DOHH2 (cell line): Measurements from ENCODE around the gene GPC6.

Source experiments
- EZH2phosphoT487 ChIP-seq: fragments of 200-600 bp; sonication (generic); IDR thresholded peaks from 2 replicates; pipeline ENCODE4 v1.6.1; 2017; ENCODE audit warnings: borderline replicate concordance, mild to moderate bottlenecking, antibody characterized with exemption, low read length, moderate library complexity, mixed read lengths
- TF ChIP-seq, protein P1 (sequence below): fragments of 200-600 bp; sonication (generic); IDR thresholded peaks from one replicate; pipeline ENCODE4 v1.5.1; 2014; ENCODE audit warnings: antibody characterized with exemption, mild to moderate bottlenecking, low read depth, low read length; ENCODE audit not compliant: poor library complexity, severe bottlenecking

DNA sequence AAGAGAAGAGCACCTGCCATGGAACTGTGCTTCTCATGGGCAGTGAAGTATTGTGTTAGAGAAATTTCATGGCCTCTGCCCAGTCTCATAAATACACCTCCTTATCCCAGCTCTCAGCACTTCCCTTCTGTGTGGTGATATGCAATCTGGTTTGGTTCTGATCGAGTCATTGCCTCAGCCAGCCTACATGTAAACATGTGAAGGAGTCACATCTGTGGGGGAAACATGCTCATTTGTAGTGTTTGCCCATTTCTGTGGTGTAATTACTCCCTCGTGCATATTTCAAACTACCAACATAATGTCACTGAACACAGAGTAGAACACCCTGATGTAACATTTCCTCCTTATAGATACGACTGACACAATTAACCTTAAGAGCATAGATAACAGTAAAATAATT, 1069.9 kb downstream of the GPC6 start:
- TF ChIP-seq, protein P1, sequence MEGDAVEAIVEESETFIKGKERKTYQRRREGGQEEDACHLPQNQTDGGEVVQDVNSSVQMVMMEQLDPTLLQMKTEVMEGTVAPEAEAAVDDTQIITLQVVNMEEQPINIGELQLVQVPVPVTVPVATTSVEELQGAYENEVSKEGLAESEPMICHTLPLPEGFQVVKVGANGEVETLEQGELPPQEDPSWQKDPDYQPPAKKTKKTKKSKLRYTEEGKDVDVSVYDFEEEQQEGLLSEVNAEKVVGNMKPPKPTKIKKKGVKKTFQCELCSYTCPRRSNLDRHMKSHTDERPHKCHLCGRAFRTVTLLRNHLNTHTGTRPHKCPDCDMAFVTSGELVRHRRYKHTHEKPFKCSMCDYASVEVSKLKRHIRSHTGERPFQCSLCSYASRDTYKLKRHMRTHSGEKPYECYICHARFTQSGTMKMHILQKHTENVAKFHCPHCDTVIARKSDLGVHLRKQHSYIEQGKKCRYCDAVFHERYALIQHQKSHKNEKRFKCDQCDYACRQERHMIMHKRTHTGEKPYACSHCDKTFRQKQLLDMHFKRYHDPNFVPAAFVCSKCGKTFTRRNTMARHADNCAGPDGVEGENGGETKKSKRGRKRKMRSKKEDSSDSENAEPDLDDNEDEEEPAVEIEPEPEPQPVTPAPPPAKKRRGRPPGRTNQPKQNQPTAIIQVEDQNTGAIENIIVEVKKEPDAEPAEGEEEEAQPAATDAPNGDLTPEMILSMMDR: no peak
- no peak for TF ChIP-seq EZH2phosphoT487
